ENCODE results near the gene RPL38. TPM values are rescaled to one million over a fixed set of nuclear protein-coding genes. Genes with fewer than 3 reads are reported as not detected.

The RPL38 gene
- total RNA-seq (2022; extraction: Qiagen RNA extraction): 2,688 to 3,729 TPM (median 2,866 TPM) in 5 replicates

GRCh38 chr17:74203439-74204240 is at the start of gene RPL38:
Gene RPL38 (plus strand): TSS chr17:74203678. CDS start chr17:74203956, 278 bp downstream.

GRCh38 chr17:74212913-74213791 is 9.7 kb downstream of the RPL38 start, which contains the start of gene TTYH2:
Gene TTYH2 (plus strand): TSS chr17:74213571. CDS start chr17:74213588, 17 bp downstream.

Other genes with a start within 250 kb of the RPL38 start
- gene TTYH2, start 9.9 kb downstream of the RPL38 start, total RNA-seq (2022; extraction: Qiagen RNA extraction): 1.7 to 3.6 TPM (median 1.9 TPM) in 5 replicates
- gene DNAI2, start 70.6 kb downstream of the RPL38 start, total RNA-seq (2022; extraction: Qiagen RNA extraction): not detected in 5 replicates
- gene KIF19, start 122.5 kb downstream of the RPL38 start, total RNA-seq (2022; extraction: Qiagen RNA extraction): 0.05 to 0.14 TPM (median 0.09 TPM) in 3 of 5 replicates, not detected in the others
- 0.08 TPM in 1 of 5 replicates, not detected in the others for gene BTBD17, start 158.2 kb downstream of the RPL38 start, total RNA-seq (2022; extraction: Qiagen RNA extraction)
- gene GPR142, start 163.8 kb downstream of the RPL38 start, total RNA-seq (2022; extraction: Qiagen RNA extraction): not detected in 5 replicates
- 40.7 to 67.4 TPM (median 60.7 TPM) in 5 replicates for gene GPRC5C, start 228.4 kb downstream of the RPL38 start, total RNA-seq (2022; extraction: Qiagen RNA extraction)

Measured in A549 treated with Mapracorat at 1 μM for 4 hours (cell line).